Esophagus muscularis mucosa (tissue), 4 donors: ENCODE results near the gene GSTA2.

ENCODE experiments used
- EP300 ChIP-seq: sonication (generic); formaldehyde crosslinking; IDR thresholded peaks from one replicate; pipeline ENCODE4 v1.6.1; 2017; ENCODE audit warnings: antibody characterized with exemption
- POLR2A ChIP-seq: fragments of 450-650 bp; IDR thresholded peaks from one replicate; pipeline ENCODE4 v1.6.1; 2017; ENCODE audit warnings: antibody characterized with exemption, moderate library complexity, mild to moderate bottlenecking, low read depth
- POLR2AphosphoS5 ChIP-seq, 2 donors: sonication (generic); formaldehyde crosslinking; IDR thresholded peaks; one replicate each; pipeline ENCODE4 v1.6.1; 2017; ENCODE audit warnings: antibody characterized with exemption in 2 of 2
- TF ChIP-seq, protein P1 (sequence below), 3 experiments: fragments of 200-600 bp in 2 of 3; fragments of 450-650 bp in 1 of 3; sonication (generic) in 2 of 3; IDR thresholded peaks; one replicate each; pipeline ENCODE4 v1.5.1; 2017 to 2019; ENCODE audit warnings: antibody characterized with exemption in 3 of 3, mild to moderate bottlenecking in 2 of 3, moderate library complexity in 1 of 3

DNA sequence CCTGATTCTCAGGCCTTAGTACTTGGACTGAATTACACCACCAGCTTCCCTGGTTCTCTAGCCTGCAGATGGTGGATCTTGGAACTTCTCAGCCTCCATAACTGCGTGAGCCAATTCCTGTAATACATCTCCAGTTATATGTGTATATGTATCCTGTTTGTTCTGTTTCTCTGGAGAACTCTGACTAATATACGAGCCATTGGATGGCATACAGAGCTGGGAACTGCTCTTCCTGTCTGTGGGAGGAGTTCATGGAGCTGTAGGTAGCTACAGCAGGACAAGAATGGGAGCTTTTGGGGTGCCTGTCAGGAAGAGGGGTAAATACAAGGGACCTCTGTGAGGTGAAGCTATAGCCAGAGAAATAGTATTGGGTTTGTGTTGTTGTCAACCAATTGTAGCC lies 51.1 kb downstream of the GSTA2 start:
- TF ChIP-seq, protein P1, sequence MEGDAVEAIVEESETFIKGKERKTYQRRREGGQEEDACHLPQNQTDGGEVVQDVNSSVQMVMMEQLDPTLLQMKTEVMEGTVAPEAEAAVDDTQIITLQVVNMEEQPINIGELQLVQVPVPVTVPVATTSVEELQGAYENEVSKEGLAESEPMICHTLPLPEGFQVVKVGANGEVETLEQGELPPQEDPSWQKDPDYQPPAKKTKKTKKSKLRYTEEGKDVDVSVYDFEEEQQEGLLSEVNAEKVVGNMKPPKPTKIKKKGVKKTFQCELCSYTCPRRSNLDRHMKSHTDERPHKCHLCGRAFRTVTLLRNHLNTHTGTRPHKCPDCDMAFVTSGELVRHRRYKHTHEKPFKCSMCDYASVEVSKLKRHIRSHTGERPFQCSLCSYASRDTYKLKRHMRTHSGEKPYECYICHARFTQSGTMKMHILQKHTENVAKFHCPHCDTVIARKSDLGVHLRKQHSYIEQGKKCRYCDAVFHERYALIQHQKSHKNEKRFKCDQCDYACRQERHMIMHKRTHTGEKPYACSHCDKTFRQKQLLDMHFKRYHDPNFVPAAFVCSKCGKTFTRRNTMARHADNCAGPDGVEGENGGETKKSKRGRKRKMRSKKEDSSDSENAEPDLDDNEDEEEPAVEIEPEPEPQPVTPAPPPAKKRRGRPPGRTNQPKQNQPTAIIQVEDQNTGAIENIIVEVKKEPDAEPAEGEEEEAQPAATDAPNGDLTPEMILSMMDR (IDR thresholded peaks at IDR 0.05): no peak
- TF ChIP-seq POLR2A (no peak), POLR2AphosphoS5 (IDR thresholded peaks at IDR 0.05) (no peak), EP300 (no peak)
